PFSK-1 (cell line): ENCODE results near the gene NPVF.

ENCODE experiments used
- FOXP2 ChIP-seq: optimal IDR thresholded peaks from 2 replicates; pipeline ENCODE3; 2011; ENCODE audit warnings: borderline replicate concordance, control low read depth, inconsistent platforms; ENCODE audit not compliant: insufficient read depth; ENCODE audit errors: extremely low read length, extremely low read depth
- POLR2AphosphoS5 ChIP-seq: IDR thresholded peaks from 2 replicates; pipeline ENCODE4 v1.6.1; 2012; ENCODE audit warnings: low read depth, mild to moderate bottlenecking, control low read depth, low read length, moderate library complexity
- SIN3A ChIP-seq: IDR thresholded peaks from 2 replicates; pipeline ENCODE4 v1.6.1; 2012; ENCODE audit warnings: mild to moderate bottlenecking, low read length, moderate library complexity, borderline replicate concordance; ENCODE audit not compliant: insufficient read depth
- TAF1 ChIP-seq: IDR thresholded peaks from 2 replicates; pipeline ENCODE4 v1.6.1; 2012; ENCODE audit warnings: low read length, control low read depth, borderline replicate concordance; ENCODE audit not compliant: insufficient read depth
- TF ChIP-seq, protein P1 (sequence below), 2 experiments: IDR thresholded peaks; 2 replicates each; pipeline versions ENCODE4 v1.6.1 to v1.8.0; 2011 to 2012; ENCODE audit warnings: low read depth in 2 of 2, low read length in 2 of 2, control low read depth in 1 of 2, inconsistent platforms in 1 of 2, mild to moderate bottlenecking in 1 of 2, moderate library complexity in 1 of 2; ENCODE audit not compliant: insufficient read depth in 1 of 2

NPVF gene

DNA sequence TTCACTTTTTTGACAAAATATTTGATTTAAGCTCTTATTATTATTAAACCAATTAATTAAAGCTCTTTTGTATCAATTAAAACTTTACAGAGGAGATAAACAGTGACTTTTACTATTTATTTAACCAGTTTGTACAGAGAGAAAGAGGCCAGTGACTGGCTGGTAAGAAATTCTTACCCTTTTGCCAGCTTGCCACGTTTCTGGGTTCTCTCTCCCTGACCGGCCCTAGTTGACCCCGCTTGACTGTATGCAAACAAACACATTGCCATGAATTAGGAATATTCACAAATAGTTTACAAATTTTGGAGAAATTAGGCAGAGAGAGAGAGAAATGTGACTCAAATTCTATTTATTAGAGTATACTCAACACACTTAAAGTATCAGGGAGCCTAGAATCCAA lies 36.2 kb downstream of the NPVF start:
- TF ChIP-seq, protein P1, sequence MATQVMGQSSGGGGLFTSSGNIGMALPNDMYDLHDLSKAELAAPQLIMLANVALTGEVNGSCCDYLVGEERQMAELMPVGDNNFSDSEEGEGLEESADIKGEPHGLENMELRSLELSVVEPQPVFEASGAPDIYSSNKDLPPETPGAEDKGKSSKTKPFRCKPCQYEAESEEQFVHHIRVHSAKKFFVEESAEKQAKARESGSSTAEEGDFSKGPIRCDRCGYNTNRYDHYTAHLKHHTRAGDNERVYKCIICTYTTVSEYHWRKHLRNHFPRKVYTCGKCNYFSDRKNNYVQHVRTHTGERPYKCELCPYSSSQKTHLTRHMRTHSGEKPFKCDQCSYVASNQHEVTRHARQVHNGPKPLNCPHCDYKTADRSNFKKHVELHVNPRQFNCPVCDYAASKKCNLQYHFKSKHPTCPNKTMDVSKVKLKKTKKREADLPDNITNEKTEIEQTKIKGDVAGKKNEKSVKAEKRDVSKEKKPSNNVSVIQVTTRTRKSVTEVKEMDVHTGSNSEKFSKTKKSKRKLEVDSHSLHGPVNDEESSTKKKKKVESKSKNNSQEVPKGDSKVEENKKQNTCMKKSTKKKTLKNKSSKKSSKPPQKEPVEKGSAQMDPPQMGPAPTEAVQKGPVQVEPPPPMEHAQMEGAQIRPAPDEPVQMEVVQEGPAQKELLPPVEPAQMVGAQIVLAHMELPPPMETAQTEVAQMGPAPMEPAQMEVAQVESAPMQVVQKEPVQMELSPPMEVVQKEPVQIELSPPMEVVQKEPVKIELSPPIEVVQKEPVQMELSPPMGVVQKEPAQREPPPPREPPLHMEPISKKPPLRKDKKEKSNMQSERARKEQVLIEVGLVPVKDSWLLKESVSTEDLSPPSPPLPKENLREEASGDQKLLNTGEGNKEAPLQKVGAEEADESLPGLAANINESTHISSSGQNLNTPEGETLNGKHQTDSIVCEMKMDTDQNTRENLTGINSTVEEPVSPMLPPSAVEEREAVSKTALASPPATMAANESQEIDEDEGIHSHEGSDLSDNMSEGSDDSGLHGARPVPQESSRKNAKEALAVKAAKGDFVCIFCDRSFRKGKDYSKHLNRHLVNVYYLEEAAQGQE (IDR thresholded peaks at IDR 0.05; ENCODE audit: insufficient read depth in 1 of 2, low read depth in 2 of 2, low read length in 2 of 2), result no peak

DNA sequence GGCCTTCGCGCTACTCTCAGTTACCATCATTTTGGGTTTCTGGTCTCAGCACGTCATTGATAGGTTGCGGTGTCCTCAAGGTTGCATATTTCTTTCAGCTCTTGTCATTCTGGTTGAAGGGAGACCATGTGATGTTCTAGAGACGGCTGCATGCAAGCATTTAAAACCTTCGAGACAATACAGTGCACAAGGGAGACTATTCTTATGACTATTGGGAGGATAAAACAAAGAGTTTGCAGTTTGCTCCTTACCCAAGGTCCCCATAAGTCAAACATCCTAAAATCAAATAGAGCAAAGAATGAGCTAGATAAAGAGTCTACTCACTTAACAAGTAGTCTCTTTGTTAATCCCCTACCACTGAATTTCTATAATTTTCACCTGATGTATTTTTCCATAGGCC lies 39.1 kb downstream of the NPVF start:
- TF ChIP-seq POLR2AphosphoS5 (no peak), FOXP2 (no peak), TAF1 (no peak), SIN3A (no peak)
- TF ChIP-seq, protein P1 (IDR thresholded peaks at IDR 0.05; ENCODE audit: insufficient read depth in 1 of 2, low read depth in 2 of 2, low read length in 2 of 2), result no peak

DNA sequence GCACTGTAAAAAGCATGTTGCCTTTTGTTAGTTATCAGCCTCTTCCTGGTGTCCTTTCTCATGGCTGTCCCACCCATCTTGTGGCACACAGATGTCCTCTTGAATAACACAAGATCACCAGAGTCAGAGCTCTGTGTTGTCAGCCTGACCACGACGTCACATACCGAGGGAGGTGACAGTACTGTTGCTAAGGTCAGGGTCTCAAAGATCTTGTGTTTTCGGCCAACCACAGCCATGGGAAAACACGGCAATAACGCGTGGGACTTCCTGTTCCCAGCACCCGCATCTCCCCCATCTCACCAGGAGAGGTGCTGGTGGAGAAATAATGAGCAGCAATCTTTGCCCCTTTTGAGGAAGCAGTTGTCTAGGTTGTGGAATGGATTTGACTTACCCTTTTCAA lies 40.4 kb downstream of the NPVF start:
- TF ChIP-seq SIN3A (no peak), TAF1 (no peak), POLR2AphosphoS5 (no peak), FOXP2 (no peak)
- TF ChIP-seq, protein P1 (IDR thresholded peaks at IDR 0.05; ENCODE audit: insufficient read depth in 1 of 2, low read depth in 2 of 2, low read length in 2 of 2), result no peak

DNA sequence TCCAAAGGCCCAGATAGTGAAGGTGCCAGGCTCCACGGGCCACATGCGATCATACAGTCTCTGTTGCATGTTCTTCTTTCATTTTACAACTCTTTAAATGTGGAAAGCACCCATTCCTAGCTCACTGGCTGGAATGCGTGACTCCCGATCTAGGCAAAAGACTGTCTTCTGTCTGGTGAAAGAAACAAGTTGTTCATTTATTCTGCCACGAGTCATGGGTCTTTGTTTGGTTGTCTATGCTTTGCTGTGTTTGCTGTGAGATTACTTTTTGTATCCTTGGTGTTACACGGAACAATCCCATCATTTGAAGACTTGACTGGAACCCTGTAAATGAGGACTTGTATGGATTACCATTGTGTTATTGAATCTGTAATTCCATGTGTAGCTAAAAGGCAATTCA lies 41.9 kb downstream of the NPVF start:
- TF ChIP-seq FOXP2 (no peak), POLR2AphosphoS5 (no peak), TAF1 (no peak)

DNA sequence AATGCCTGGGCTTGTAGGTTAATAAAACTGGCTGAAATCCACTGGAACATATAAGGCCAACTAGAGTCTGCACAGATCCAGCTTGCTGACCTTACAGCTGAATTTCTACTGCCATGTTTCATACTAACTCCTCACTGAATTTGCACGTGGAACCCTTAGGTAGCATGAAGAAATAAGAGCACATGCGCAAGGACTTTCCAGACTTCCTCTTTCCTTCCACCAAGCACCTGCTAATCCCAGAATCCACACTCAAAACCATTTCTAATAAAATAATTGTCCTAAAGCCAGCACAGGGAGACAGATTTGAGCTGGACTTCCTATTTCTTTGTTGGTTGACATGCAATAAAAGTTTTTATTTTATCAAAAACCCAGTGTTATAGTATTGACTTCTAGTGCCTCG lies 46.8 kb downstream of the NPVF start:
- TF ChIP-seq FOXP2 (no peak), TAF1 (no peak), POLR2AphosphoS5 (no peak), SIN3A (no peak)
- TF ChIP-seq, protein P1 (IDR thresholded peaks at IDR 0.05; ENCODE audit: insufficient read depth in 1 of 2, low read depth in 2 of 2, low read length in 2 of 2), result no peak

DNA sequence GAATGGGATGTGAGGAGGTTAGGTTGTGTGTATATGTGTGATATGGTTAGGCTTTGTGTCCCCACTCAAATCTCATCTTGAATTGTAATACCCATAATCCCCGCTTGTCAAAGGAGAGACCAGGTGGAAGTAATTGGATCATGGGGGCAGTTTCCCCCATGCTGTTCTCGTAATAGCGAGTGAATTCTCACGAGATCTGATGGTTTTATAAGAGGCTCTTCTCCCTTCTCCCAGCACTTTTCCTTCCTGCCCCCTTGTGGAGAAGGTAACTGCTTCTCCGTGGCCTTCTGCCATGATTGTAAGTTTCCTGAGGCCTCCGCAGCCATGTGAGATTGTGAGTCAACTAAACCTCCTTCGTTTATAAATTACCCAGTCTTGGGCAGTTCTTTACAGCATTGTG lies 47.3 kb downstream of the NPVF start:
- TF ChIP-seq FOXP2, result no peak
- TF ChIP-seq TAF1, result no peak
- TF ChIP-seq SIN3A, result no peak
- TF ChIP-seq, protein P1 (IDR thresholded peaks at IDR 0.05; ENCODE audit: insufficient read depth in 1 of 2, low read depth in 2 of 2, low read length in 2 of 2), result no peak
- no peak for TF ChIP-seq POLR2AphosphoS5
